ENCODE measurements around the gene PKN1. TPM values are rescaled to one million over a fixed set of nuclear protein-coding genes. Genes with fewer than 3 reads are reported as not detected.
"Not testable (repeated sequence)": the region's sequence is repeated elsewhere in the genome, so short reads cannot be mapped to it uniquely, and the experiment has no call there.

PKN1 gene
- total RNA-seq, 2 experiments from 2014 or later, result 244 to 263 TPM

DNA sequence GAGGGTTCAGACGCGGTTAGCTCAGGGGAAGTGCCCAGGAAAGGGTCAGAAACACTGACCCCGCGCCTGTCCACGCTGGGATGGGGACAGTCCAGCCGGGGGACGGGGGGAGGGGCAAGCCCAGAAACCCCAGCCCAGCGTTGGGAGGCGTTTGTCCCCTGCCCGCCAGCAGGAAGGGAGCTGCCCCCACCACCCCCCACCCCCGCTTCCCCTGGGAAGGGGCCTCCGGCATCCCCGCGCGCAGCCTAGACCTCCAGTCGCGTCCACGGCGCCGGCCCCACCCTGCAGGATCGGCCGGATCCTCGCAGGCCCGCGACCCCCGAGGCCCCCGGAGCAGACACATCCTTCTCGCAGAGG is 62.5 kb downstream of the PKN1 start:
- DNase-seq, result no peak
- no peak for ATAC-seq
- H3K36me3 Mint-ChIP-seq (ENCODE audit: low read depth), result peaks cover 11% of the 10 kb centered on the region
- peaks cover 2% of the 10 kb centered on the region for H3K27me3 Mint-ChIP-seq (ENCODE audit: low read depth)
- ChIA-PET CTCF (interaction anchor here (0.7 to 4.4 kb wide), 9 partner anchors 9 to 147 kb away, joined by 3 to 47 read pairs (median 3); no protein-coding TSS in a partner anchor), POLR2A (interaction anchor here (0.5 to 2.1 kb wide), 5 partner anchors 11 to 74 kb away, joined by 3 to 13 read pairs (median 4); partner anchors contain the start of gene DNAJB1)
- peak overlapping the region; percentile 78 for H3K27ac Mint-ChIP-seq
- H3K4me1 Mint-ChIP-seq (ENCODE audit: low read depth), result peaks cover 35% of the 10 kb centered on the region
- H3K9me3 Mint-ChIP-seq (ENCODE audit: insufficient read depth), result no peaks in the 10 kb centered on the region
- peak overlapping the region; percentile 80 for H3K4me3 Mint-ChIP-seq

GRCh38 chr19:14496029-14496833 is 63.1 kb downstream of the PKN1 start, which contains the start of gene GIPC1:
Gene GIPC1, minus strand, starts transcription at chr19:14496127. Its CDS starts 13,151 bp downstream, at chr19:14482976.
- Mint-ChIP-seq H3K9me3 (ENCODE audit: insufficient read depth) (no peaks in the 10 kb centered on the region), H3K27ac (peak within 1 kb of the TSS; percentile 78), H3K27me3 (ENCODE audit: low read depth) (peaks cover 2% of the 10 kb centered on the region), H3K4me1 (ENCODE audit: low read depth) (peaks cover 35% of the 10 kb centered on the region), H3K4me3 (peak within 1 kb of the TSS; percentile 80), H3K36me3 (ENCODE audit: low read depth) (peaks cover 11% of the 10 kb centered on the region)
- ATAC-seq (peak; percentile 91), DNase-seq (peak; percentile 81)
- CTCF ChIA-PET, result interaction anchor here (0.6 to 4.4 kb wide), 9 partner anchors 9 to 191 kb away, joined by 3 to 47 read pairs (median 3); no protein-coding TSS in a partner anchor
- POLR2A ChIA-PET, result interaction anchor here (0.5 to 2.1 kb wide), 5 partner anchors 11 to 90 kb away, joined by 4 to 13 read pairs (median 4); partner anchors contain the start of gene DNAJB1

- no peaks in the 10 kb centered on the region for H3K9me3 Mint-ChIP-seq (ENCODE audit: insufficient read depth)
Measured at GRCh38 chr19:14496834-14497227, 63.7 kb downstream of the PKN1 start.

DNA sequence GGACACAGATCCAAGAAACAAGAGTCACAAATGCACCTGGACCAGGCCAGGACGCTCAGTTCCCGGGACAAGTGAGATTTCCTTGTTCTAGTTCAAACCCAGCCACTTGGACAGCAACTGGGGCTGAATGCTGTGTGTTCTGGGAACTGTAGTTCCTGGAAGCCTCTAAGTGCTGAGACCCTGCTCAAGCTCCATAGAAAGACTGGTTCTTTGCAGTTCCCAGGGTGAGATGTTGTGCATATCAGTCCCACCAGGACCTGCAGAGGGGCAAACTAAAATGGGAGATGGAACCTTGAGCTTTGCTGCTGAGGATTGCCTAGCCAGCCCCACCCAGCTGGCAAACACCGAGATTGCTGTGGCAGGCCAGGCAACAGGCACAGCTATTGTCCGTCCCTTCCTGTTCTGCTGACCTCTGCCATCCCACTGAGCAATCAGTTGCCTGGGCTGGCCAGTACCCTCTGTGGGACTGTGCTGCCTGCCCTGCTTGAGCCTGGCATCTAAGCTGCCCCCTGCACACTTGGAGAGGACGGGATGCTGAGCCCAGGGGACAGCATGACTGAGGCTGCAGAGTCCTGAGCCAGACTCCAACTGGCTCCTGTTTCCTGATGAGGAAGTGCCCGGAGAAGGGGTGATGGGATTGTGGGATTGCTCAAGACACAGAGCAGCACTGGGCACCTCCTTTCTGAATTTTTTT is 64.3 kb downstream of the PKN1 start:
- peaks cover 35% of the 10 kb centered on the region for H3K4me1 Mint-ChIP-seq (ENCODE audit: low read depth)
- no peak overlapping the region for H3K27ac Mint-ChIP-seq
- peak overlapping the region; percentile 64 for H3K4me3 Mint-ChIP-seq
- POLR2A ChIA-PET, result interaction anchor here (0.8 to 1.7 kb wide), 4 partner anchors 9 to 92 kb away, joined by 4 to 11 read pairs (median 4); partner anchors contain the start of gene DNAJB1
- H3K27me3 Mint-ChIP-seq (ENCODE audit: low read depth), result peaks cover 2% of the 10 kb centered on the region
- peaks cover 7% of the 10 kb centered on the region for H3K36me3 Mint-ChIP-seq (ENCODE audit: low read depth)
- ATAC-seq, result no peak
- no peak for DNase-seq
- CTCF ChIA-PET, result interaction anchor here (1.2 to 4.4 kb wide), 4 partner anchors 9 to 59 kb away, joined by 3 to 47 read pairs (median 16); no protein-coding TSS in a partner anchor
- no peaks in the 10 kb centered on the region for H3K9me3 Mint-ChIP-seq (ENCODE audit: insufficient read depth)

More at GRCh38 chr19:14496834-14497227, 63.7 kb downstream of the PKN1 start:
- ChIA-PET CTCF (interaction anchor here (0.6 to 4.4 kb wide), 6 partner anchors 9 to 190 kb away, joined by 3 to 47 read pairs (median 4); no protein-coding TSS in a partner anchor), POLR2A (interaction anchor here (0.8 to 2.1 kb wide), 4 partner anchors 10 to 91 kb away, joined by 4 to 13 read pairs (median 8); partner anchors contain the start of gene DNAJB1)
- Mint-ChIP-seq H3K27me3 (ENCODE audit: low read depth) (peaks cover 2% of the 10 kb centered on the region), H3K4me1 (ENCODE audit: low read depth) (peaks cover 35% of the 10 kb centered on the region), H3K36me3 (ENCODE audit: low read depth) (peaks cover 7% of the 10 kb centered on the region), H3K27ac (peak overlapping the region; percentile 50), H3K4me3 (peak overlapping the region; percentile 64)
- no peak for ATAC-seq
- no peak for DNase-seq

GRCh38 chr19:14502334-14503092 is 69.4 kb downstream of the PKN1 start:
- DNase-seq (no peak), ATAC-seq (no peak)
- Mint-ChIP-seq H3K27ac (no peak overlapping the region), H3K27me3 (ENCODE audit: low read depth) (peaks cover under 1% of the 10 kb centered on the region), H3K9me3 (ENCODE audit: insufficient read depth) (no peaks in the 10 kb centered on the region), H3K36me3 (ENCODE audit: low read depth) (no peaks in the 10 kb centered on the region), H3K4me3 (no peak overlapping the region), H3K4me1 (ENCODE audit: low read depth) (peaks cover 23% of the 10 kb centered on the region)
- CTCF ChIA-PET, result interaction anchor here (1.5 kb wide), 2 partner anchors 16 to 22 kb away, joined by 3 to 5 read pairs; partner anchors contain the start of gene DNAJB1
- POLR2A ChIA-PET, result no interaction called here

DNA sequence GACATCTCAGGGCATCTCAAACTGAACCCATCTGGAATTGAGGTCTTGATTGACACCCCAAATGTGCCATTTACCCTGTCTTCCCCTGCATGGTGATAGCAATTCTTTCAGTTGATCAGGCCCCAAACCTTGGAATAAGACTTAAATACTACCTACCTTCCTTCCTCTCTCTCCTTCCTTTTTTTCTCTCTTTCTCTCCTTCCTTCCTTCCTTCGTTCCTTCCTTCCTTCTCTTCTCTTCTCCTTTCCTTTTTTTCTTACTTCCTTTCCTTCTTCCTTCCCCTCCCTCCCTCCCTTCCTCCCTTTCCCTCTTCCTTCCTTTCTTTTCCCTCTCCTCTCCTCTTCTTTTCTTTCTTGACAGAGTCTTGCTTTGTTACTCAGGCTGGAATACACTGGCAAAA is 70.2 kb downstream of the PKN1 start:
- Mint-ChIP-seq H3K4me1 (ENCODE audit: low read depth) (peaks cover 30% of the 10 kb centered on the region), H3K27me3 (ENCODE audit: low read depth) (no peaks in the 10 kb centered on the region), H3K9me3 (ENCODE audit: insufficient read depth) (no peaks in the 10 kb centered on the region), H3K4me3 (no peak overlapping the region), H3K36me3 (ENCODE audit: low read depth) (no peaks in the 10 kb centered on the region), H3K27ac (no peak overlapping the region)
- ChIA-PET POLR2A (interaction anchor here (7.4 kb wide), 1 partner anchor 16 kb away, joined by 203 read pairs; the partner anchor contains the start of gene DNAJB1), CTCF (interaction anchor here (1.1 to 7.0 kb wide), 5 partner anchors 14 to 367 kb away, joined by 3 to 75 read pairs (median 7); partner anchors contain the start of genes ASF1B and DNAJB1)
- DNase-seq, result no peak
- ATAC-seq, result no peak

DNA sequence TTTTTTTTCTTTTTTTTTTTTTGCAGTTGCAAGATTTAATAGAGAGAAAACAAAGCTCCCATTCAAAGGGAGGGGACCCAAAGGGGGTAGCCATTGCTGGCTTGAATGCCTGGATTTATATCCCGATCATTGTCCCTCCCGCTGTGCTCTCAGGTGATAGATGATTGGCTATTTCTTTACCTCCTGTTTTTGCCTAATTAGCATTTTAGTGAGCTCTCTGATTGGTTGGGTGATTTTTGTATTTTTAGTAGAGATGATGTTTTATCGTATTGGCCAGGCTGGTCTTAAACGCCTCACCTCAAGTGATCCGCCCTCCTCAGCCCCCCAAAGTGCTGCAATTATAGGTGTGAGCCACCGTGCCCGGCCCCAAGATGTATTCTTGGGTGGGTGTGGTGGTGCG is 71.5 kb downstream of the PKN1 start:
- ATAC-seq; H3K9me3 Mint-ChIP-seq (ENCODE audit: insufficient read depth); H3K27ac Mint-ChIP-seq; DNase-seq; H3K36me3 Mint-ChIP-seq (ENCODE audit: low read depth); H3K27me3 Mint-ChIP-seq (ENCODE audit: low read depth); H3K4me3 Mint-ChIP-seq: not testable (repeated sequence)
- ChIA-PET CTCF (interaction anchor here (0.9 to 7.0 kb wide), 10 partner anchors 8 to 46 kb away, joined by 3 to 75 read pairs (median 6); partner anchors contain the start of genes DNAJB1 and GIPC1), POLR2A (interaction anchor here (7.4 kb wide), 1 partner anchor 15 kb away, joined by 203 read pairs; the partner anchor contains the start of gene DNAJB1)
- H3K4me1 Mint-ChIP-seq (ENCODE audit: low read depth), result peaks cover 34% of the 10 kb centered on the region

DNA sequence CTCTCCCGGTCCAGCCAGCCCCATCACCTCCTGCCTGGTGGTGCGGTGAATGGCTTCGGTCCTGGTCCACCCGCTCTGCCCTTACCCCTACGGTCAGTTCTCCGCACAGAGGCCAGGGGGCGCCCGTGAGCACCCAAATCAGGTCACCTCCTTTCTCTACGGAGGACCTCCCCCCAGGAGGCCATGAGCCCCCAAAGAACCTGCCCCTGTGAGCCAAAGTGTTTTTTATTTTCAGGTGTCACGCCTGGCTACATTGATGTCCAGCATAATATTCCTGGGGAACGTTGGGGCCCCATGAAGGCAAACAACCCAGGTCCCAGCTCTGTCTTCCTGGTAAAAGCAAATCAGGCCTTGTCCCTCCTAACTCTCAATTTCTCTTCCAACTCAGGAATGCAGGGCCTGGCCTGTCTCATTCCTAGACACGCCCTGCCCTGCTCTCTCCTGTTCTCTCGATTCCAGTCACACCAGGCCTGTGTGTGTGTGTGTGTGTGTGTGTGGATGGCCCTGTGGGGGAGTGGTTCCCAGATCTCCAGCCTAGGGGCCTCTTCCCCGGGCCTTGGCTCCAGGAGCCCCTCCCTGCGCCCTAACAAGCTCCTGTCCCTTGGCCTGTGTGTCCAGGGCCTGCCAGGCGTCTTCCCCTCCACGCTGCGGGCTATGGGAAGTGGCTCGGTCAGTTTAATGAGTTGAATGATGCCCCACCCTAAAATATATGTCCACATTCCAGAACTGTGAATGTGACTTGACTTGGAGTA is 72.6 kb downstream of the PKN1 start:
- Mint-ChIP-seq H3K27ac (peak overlapping the region; percentile 94), H3K4me1 (ENCODE audit: low read depth) (peaks cover 40% of the 10 kb centered on the region), H3K9me3 (ENCODE audit: insufficient read depth) (no peaks in the 10 kb centered on the region), H3K36me3 (ENCODE audit: low read depth) (no peaks in the 10 kb centered on the region), H3K4me3 (peak overlapping the region; percentile 34), H3K27me3 (ENCODE audit: low read depth) (no peaks in the 10 kb centered on the region)
- ChIA-PET CTCF (interaction anchor here (0.9 to 7.0 kb wide), 15 partner anchors 9 to 180 kb away, joined by 3 to 75 read pairs (median 6); partner anchors contain the start of genes DNAJB1 and GIPC1), POLR2A (interaction anchor here (0.5 to 7.4 kb wide), 5 partner anchors 8 to 144 kb away, joined by 3 to 203 read pairs (median 5); partner anchors contain the start of genes DNAJB1, GIPC1 and TECR)
- ATAC-seq, result peak; percentile 46
- peak; percentile 80 for DNase-seq

- no peak for DNase-seq
- Mint-ChIP-seq H3K4me1 (ENCODE audit: low read depth) (peaks cover 45% of the 10 kb centered on the region), H3K4me3 (peak overlapping the region; percentile 28), H3K27me3 (ENCODE audit: low read depth) (no peaks in the 10 kb centered on the region), H3K27ac (peak overlapping the region; percentile 94), H3K9me3 (ENCODE audit: insufficient read depth) (no peaks in the 10 kb centered on the region), H3K36me3 (ENCODE audit: low read depth) (peaks cover under 1% of the 10 kb centered on the region)
- no peak for ATAC-seq
- ChIA-PET CTCF (interaction anchor here (1.3 to 7.0 kb wide), 14 partner anchors 10 to 291 kb away, joined by 3 to 75 read pairs (median 10); partner anchors contain the start of genes DNAJB1, GIPC1 and TECR), POLR2A (interaction anchor here (1.1 to 7.4 kb wide), 3 partner anchors 11 to 22 kb away, joined by 8 to 203 read pairs (median 13); partner anchors contain the start of genes DNAJB1, GIPC1 and TECR)
Measured at GRCh38 chr19:14507704-14508542, 74.8 kb downstream of the PKN1 start.

Measured in activated CD8-positive, alpha-beta T cell treated with anti-CD3 and anti-CD28 coated beads, Interleukin-2, amount 10 ng/mL, durations not matched to agents 7 days and 5 days (primary cell).